Vagina (tissue), 2 donors: ENCODE measurements around the gene DNAH10.

Experiments
- POLR2AphosphoS5 ChIP-seq, 2 donors: sonication (generic); formaldehyde crosslinking; IDR thresholded peaks; one replicate each; pipeline ENCODE4 v1.9.0; 2017; ENCODE audit warnings: antibody characterized with exemption in 2 of 2, mild to moderate bottlenecking in 2 of 2, low read depth in 1 of 2; ENCODE audit not compliant: insufficient read depth in 1 of 2
- TF ChIP-seq, protein P1 (sequence below), 3 experiments: fragments of 450-650 bp in 2 of 3; fragments of 200-600 bp in 1 of 3; sonication (generic) in 1 of 3; IDR thresholded peaks; one replicate each; pipeline ENCODE4 v1.5.1; 2017 to 2019; ENCODE audit warnings: antibody characterized with exemption in 3 of 3, mild to moderate bottlenecking in 2 of 3, moderate library complexity in 2 of 3

DNA sequence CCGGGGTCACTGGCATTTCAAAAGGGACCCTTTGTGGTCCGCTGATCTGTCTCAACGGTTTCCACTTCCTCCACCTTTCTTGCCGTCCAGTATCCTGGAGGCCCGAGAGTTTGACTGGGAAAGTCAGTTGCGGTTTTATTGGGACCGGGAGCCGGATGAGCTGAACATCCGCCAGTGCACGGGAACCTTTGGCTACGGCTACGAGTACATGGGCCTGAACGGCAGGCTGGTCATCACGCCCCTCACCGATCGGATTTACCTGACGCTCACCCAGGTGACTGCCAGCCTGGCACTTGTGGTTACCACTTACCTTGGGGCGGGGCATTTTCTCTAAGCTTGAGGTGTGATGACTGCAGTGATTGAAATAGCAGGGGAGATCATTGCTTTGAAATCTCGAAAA lies 83.8 kb downstream of the DNAH10 start:
- TF ChIP-seq POLR2AphosphoS5 (IDR thresholded peaks at IDR 0.05; ENCODE audit: insufficient read depth in 1 of 2, low read depth in 1 of 2): no peak
- TF ChIP-seq, protein P1, sequence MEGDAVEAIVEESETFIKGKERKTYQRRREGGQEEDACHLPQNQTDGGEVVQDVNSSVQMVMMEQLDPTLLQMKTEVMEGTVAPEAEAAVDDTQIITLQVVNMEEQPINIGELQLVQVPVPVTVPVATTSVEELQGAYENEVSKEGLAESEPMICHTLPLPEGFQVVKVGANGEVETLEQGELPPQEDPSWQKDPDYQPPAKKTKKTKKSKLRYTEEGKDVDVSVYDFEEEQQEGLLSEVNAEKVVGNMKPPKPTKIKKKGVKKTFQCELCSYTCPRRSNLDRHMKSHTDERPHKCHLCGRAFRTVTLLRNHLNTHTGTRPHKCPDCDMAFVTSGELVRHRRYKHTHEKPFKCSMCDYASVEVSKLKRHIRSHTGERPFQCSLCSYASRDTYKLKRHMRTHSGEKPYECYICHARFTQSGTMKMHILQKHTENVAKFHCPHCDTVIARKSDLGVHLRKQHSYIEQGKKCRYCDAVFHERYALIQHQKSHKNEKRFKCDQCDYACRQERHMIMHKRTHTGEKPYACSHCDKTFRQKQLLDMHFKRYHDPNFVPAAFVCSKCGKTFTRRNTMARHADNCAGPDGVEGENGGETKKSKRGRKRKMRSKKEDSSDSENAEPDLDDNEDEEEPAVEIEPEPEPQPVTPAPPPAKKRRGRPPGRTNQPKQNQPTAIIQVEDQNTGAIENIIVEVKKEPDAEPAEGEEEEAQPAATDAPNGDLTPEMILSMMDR (IDR thresholded peaks at IDR 0.05): no peak
